K562 (cell line): ENCODE data around the gene CDKN2AIPNL. TPM values are rescaled to one million over a fixed set of nuclear protein-coding genes. Genes with fewer than 3 reads are reported as not detected.

Experiments
- ATAC-seq: fragments of 200-7000 bp; cut with Tn5 transposase; 3 replicates; pipeline ENCODE4 v1.9.1; 2020; ENCODE audit warnings: moderate library complexity
- BruUV-seq: library from RNA; stranded (reverse); fragments of 400-500 nt; replicated peaks from 2 replicates; lab custom pipeline; 2021; lab: Mats Ljungman, UMichigan
- CTCF ChIA-PET: fragments of 300-600 bp; formaldehyde crosslinking; extraction: SDS; loops from one replicate; lab custom pipeline; 2021; ENCODE audit warnings: low intra/inter-chr PET ratio; lab: Yijun Ruan, JAX
- POLR2A ChIA-PET: fragments of 300-600, 350-650 bp; sonication (Branson Sonifier 250); formaldehyde crosslinking; extraction: SDS; loops from one replicate; lab custom pipeline; 2021; ENCODE audit warnings: antibody characterized with exemption, inconsistent platforms; lab: Yijun Ruan, JAX
- DNase-seq, 4 experiments: peaks; one replicate each; pipeline versions ENCODE4 v3.0.0 to v3.0.0-alpha.2; 2011 to 2018; ENCODE audit warnings: low spot score in 3 of 4, mixed read lengths in 3 of 4; ENCODE audit errors: extremely low read depth in 1 of 4
- FAIRE-seq: peaks from 2 replicates; lab custom pipeline; 2011; peaks lifted over from hg19 to GRCh38; lab: Jason Lieb, UNC
- H2AFZ ChIP-seq: 2 replicates; pipeline ENCODE4 v1.6.0; 2011; ENCODE audit warnings: low read depth, low read length, control low read depth, inconsistent platforms
- H3K27ac ChIP-seq: fragments of 200-600 bp; 3 replicates; pipeline ENCODE4 v1.8.0; 2011; ENCODE audit warnings: low read depth, mild to moderate bottlenecking, control low read depth, inconsistent platforms, low read length, moderate library complexity, mixed read lengths; ENCODE audit errors: extremely low read depth
- H3K27me3 ChIP-seq, 2 experiments: fragments of 300-600 bp in 1 of 2; 2 replicates in 1 of 2; 3 replicates in 1 of 2; pipeline versions ENCODE4 v1.6.0 to v1.8.0; 2011; ENCODE audit warnings: inconsistent platforms in 2 of 2, low read length in 2 of 2, mild to moderate bottlenecking in 1 of 2, mixed read lengths in 1 of 2, moderate library complexity in 1 of 2; ENCODE audit not compliant: control insufficient read depth in 2 of 2, insufficient read depth in 2 of 2
- H3K36me3 ChIP-seq: fragments of 300-600 bp; 3 replicates; pipeline ENCODE4 v1.8.0; 2011; ENCODE audit warnings: mild to moderate bottlenecking, low read length, inconsistent platforms; ENCODE audit not compliant: control insufficient read depth, insufficient read depth
- H3K4me1 ChIP-seq, 2 experiments: fragments of 200-600 bp in 1 of 2; replicated peaks in 1 of 2; 2 replicates in 1 of 2; 3 replicates in 1 of 2; pipeline versions ENCODE4 v1.5.1 to v1.8.0; 2011; ENCODE audit warnings: inconsistent platforms in 2 of 2, low read length in 2 of 2, mild to moderate bottlenecking in 1 of 2, mixed read lengths in 1 of 2, moderate library complexity in 1 of 2; ENCODE audit not compliant: control insufficient read depth in 2 of 2, insufficient read depth in 2 of 2
- H3K4me2 ChIP-seq: 2 replicates; pipeline ENCODE4 v1.6.1; 2011; ENCODE audit warnings: low read length, control low read depth, inconsistent platforms, mixed read lengths; ENCODE audit not compliant: insufficient read depth
- H3K4me3 ChIP-seq: fragments of 200-600 bp; sonication (generic), shearing (Covaris generic); 2 replicates; pipeline ENCODE4 v1.5.1; 2016; ENCODE audit warnings: control low read depth, inconsistent platforms
- H3K79me2 ChIP-seq: fragments of 200-600 bp; 3 replicates; pipeline ENCODE4 v1.8.0; 2011; ENCODE audit warnings: low read length, inconsistent platforms; ENCODE audit not compliant: control insufficient read depth, insufficient read depth
- H3K9ac ChIP-seq, 2 experiments: 2 replicates each; pipeline versions ENCODE4 v1.6.0 to v1.6.1; 2011; ENCODE audit warnings: low read depth in 2 of 2, low read length in 2 of 2, control low read depth in 1 of 2, inconsistent platforms in 1 of 2, mild to moderate bottlenecking in 1 of 2, mixed read lengths in 1 of 2; ENCODE audit not compliant: insufficient read depth in 1 of 2
- H3K9me1 ChIP-seq: one replicate; pipeline ENCODE4 v1.6.0; 2011; ENCODE audit warnings: inconsistent platforms, mild to moderate bottlenecking, low read length, moderate library complexity; ENCODE audit not compliant: control insufficient read depth, insufficient read depth
- H3K9me3 ChIP-seq: replicated peaks from 2 replicates; pipeline ENCODE4 v1.5.1; 2011; ENCODE audit warnings: low read depth, low read length, inconsistent platforms; ENCODE audit not compliant: control insufficient read depth, insufficient read depth
- H4K20me1 ChIP-seq: replicated peaks from 2 replicates; pipeline ENCODE4 v1.6.1; 2011; ENCODE audit warnings: low read length, inconsistent platforms, mixed read lengths; ENCODE audit not compliant: control insufficient read depth, insufficient read depth
- ASH1L ChIP-seq: fragments of 450-650 bp; IDR thresholded peaks from 2 replicates; pipeline ENCODE4 v1.6.1; 2018; ENCODE audit warnings: borderline replicate concordance, mild to moderate bottlenecking, low read depth; ENCODE audit not compliant: partially characterized antibody
- CEBPG ChIP-seq, 3 experiments: fragments of 200-800 bp in 1 of 3; sonication (Bioruptor generic) in 1 of 3; sonication (generic) in 1 of 3; formaldehyde crosslinking in 1 of 3; IDR thresholded peaks in 2 of 3; conservative IDR thresholded peaks in 1 of 3; 2 replicates each; pipeline versions ENCODE4 v1.6.1 to v1.8.0; 2016 to 2022; ENCODE audit warnings: missing compliant biosample characterization in 2 of 3, missing genetic modification characterization in 2 of 3, mild to moderate bottlenecking in 1 of 3, missing genetic modification reagents in 1 of 3
- CLOCK ChIP-seq: fragments of 250-450 bp; sonication (Bioruptor Pico); IDR thresholded peaks from 2 replicates; pipeline ENCODE4 v1.4.0; 2020; ENCODE audit warnings: mild to moderate bottlenecking, moderate library complexity, borderline replicate concordance
- HMGXB4 ChIP-seq: sonication (generic); formaldehyde crosslinking; IDR thresholded peaks from 2 replicates; pipeline ENCODE4 v1.8.1; 2023; ENCODE audit warnings: mild to moderate bottlenecking, missing genetic modification reagents
- SMAD1 ChIP-seq: fragments of 150-350 bp; IDR thresholded peaks from 2 replicates; pipeline ENCODE4 v1.6.1; 2014; ENCODE audit warnings: low read length, low read depth; ENCODE audit not compliant: partially characterized antibody
- STAT5B ChIP-seq: fragments of 250-450 bp; sonication (Bioruptor Pico); IDR thresholded peaks from 2 replicates; pipeline ENCODE4 v1.8.0; 2021; ENCODE audit warnings: mild to moderate bottlenecking, inconsistent platforms
- TAL1 ChIP-seq: fragments of 450-650 bp; IDR thresholded peaks from 2 replicates; pipeline ENCODE4 v1.6.1; 2016; ENCODE audit warnings: mild to moderate bottlenecking
- ZNF134 ChIP-seq: fragments of 250-450 bp; sonication (Bioruptor Pico); conservative IDR thresholded peaks from 2 replicates; pipeline ENCODE4 v1.4.0; 2020
- ZNF184 ChIP-seq: sonication (generic); formaldehyde crosslinking; IDR thresholded peaks from 2 replicates; pipeline ENCODE4 v1.5.0; 2020; ENCODE audit warnings: missing genetic modification reagents
- ZNF253 ChIP-seq: fragments of 250-450 bp; sonication (Bioruptor Pico); conservative IDR thresholded peaks from 2 replicates; pipeline ENCODE4 v1.6.1; 2021; ENCODE audit warnings: mild to moderate bottlenecking
- ZNF354B ChIP-seq: fragments of 250-450 bp; sonication (Bioruptor Pico); IDR thresholded peaks from 2 replicates; pipeline ENCODE4 v1.4.0; 2020
- ZNF644 ChIP-seq: fragments of 200-800 bp; sonication (Bioruptor generic); IDR thresholded peaks from 2 replicates; pipeline ENCODE4 v1.6.1; 2016; ENCODE audit warnings: low read depth, missing genetic modification characterization, missing compliant biosample characterization
- WGBS: fragments of 100-300 bp; shearing (Covaris generic); methylation state at CpG from one replicate; pipeline ENCODE4 v1.1.6; 2016; ENCODE audit warnings: low coverage, mixed read lengths; ENCODE audit not compliant: insufficient coverage; ENCODE audit errors: missing lambda C conversion rate; 5-methylcytosine and 5-hydroxymethylcytosine counted together
- in situ Hi-C: fragments of 300-500 bp; cut with MboI; formaldehyde crosslinking; loops from 4 replicates; pipeline ENCODE4 v1.15.0; 2018; ENCODE audit warnings: inconsistent platforms, mixed read lengths
- intact Hi-C: fragments of 100-400 bp; cut with micrococcal nuclease; formaldehyde crosslinking; loops from 2 replicates; pipeline ENCODE4 v1.14.2; 2022
- polyA plus RNA-seq, 8 experiments: library from polyadenylated mRNA; depleted of rRNA in 4 of 8; stranded (reverse) in 5 of 8; unstranded in 3 of 8; fragments of >200 nt; fragmentation: Nextera tagmentation in 2 of 8; fragmentation: Illumina TruSeq in 1 of 8; extraction: Ambion mirVana in 2 of 8; extraction: Trizol in 1 of 8; gene quantifications; 2 replicates each; pipeline versions ENCODE4 v1.2.1 to v1.2.3, GENCODE V29; 2011 to 2014; ENCODE audit warnings: inconsistent platforms in 1 of 8, missing spikeins in 1 of 8
- total RNA-seq, 7 experiments: library from RNA; depleted of rRNA in 6 of 7; stranded (reverse); fragments of >200 nt in 6 of 7; fragmentation: Illumina TruSeq in 2 of 7; extraction: Trizol in 2 of 7; gene quantifications; 2 replicates each; pipeline versions ENCODE4 v1.2.1 to v1.2.3, GENCODE V29; 2011 to 2021; ENCODE audit warnings: low replicate concordance in 1 of 7

The CDKN2AIPNL gene
- total and polyA plus RNA-seq, 9 of the 15 experiments (the other 6 are each of a cell fraction or from before 2014, with no cell fraction given) = 19.9 to 46.9 (median 42.2) TPM

- ATAC-seq = no peak
- intact Hi-C loops = loop anchor here (5.0 kb wide), 1 partner anchor 455 kb away; the partner anchor contains the start of gene C5orf24
Observed at GRCh38 chr5:134392301-134392700, 19.4 kb downstream of the CDKN2AIPNL start.

More at GRCh38 chr5:134392301-134392700, 19.4 kb downstream of the CDKN2AIPNL start:
- Histone ChIP-seq H3K79me2 (no peaks in the 10 kb centered on the region), H4K20me1 (no peaks in the 10 kb centered on the region; the same call in 1 of the 2 replicates), H2AFZ (no peak overlapping the region), H3K9me3 (no peaks in the 10 kb centered on the region), H3K4me3 (no peak overlapping the region), H3K4me1 (no peaks in the 10 kb centered on the region), H3K27me3 (no peaks in the 10 kb centered on the region), H3K36me3 (peaks cover 76% of the 10 kb centered on the region), H3K9me1 (no peaks in the 10 kb centered on the region), H3K4me2 (no peak overlapping the region), H3K9ac (no peak overlapping the region), H3K27ac (no peak overlapping the region)
- in situ Hi-C loops = no loop called here
- TF ChIP-seq ZNF134 (CRISPR knock-in tag) (no peak), SMAD1 (no peak), CEBPG (CRISPR knock-in tag; IDR thresholded peaks at IDR 0.05) (no peak), CEBPG (tag; conservative IDR thresholded peaks at IDR 0.05 in 1 of 2, IDR thresholded peaks at IDR 0.05 in 1 of 2) (no peak), ZNF253 (no peak), STAT5B (CRISPR knock-in tag) (no peak), ZNF354B (CRISPR knock-in tag) (no peak), ASH1L (no peak), ZNF184 (CRISPR knock-in tag) (no peak), TAL1 (no peak), HMGXB4 (CRISPR knock-in tag) (no peak), ZNF644 (no peak), CLOCK (CRISPR knock-in tag) (no peak)
- WGBS = 92% methylated on average over 2 of the region's 2 CpGs
- no TSS peak for BruUV-seq
- no peak for FAIRE-seq
- CTCF ChIA-PET = no interaction called here
- POLR2A ChIA-PET = interaction anchor here (0.9 to 2.5 kb wide), 5 partner anchors 10 to 20 kb away, joined by 4 to 10 read pairs (median 7); partner anchors contain the start of gene UBE2B
- DNase-seq = no peak
